Type B pancreatic cell (in vitro differentiated cells): ENCODE data around the gene MLH1. TPM values are rescaled to one million over a fixed set of nuclear protein-coding genes. Genes with fewer than 3 reads are reported as not detected.

Experiments
- DNase-seq: peaks from one replicate; pipeline ENCODE4 v3.0.0; 2021; ENCODE audit warnings: mixed read lengths; ENCODE audit not compliant: unreplicated experiment; ENCODE audit errors: extremely low spot score
- H3K27ac Mint-ChIP-seq: 2 replicates; pipeline ENCODE4 v1.8.0; 2021; ENCODE audit warnings: mild to moderate bottlenecking, mixed read lengths
- H3K27me3 Mint-ChIP-seq: 2 replicates; pipeline ENCODE4 v1.8.0; 2021; ENCODE audit warnings: mixed read lengths
- H3K36me3 Mint-ChIP-seq: 2 replicates; pipeline ENCODE4 v1.8.0; 2021; ENCODE audit warnings: mixed read lengths
- H3K4me1 Mint-ChIP-seq: one replicate; pipeline ENCODE4 v1.8.0; 2021; ENCODE audit warnings: mixed read lengths; ENCODE audit not compliant: unreplicated experiment
- H3K4me3 Mint-ChIP-seq: 2 replicates; pipeline ENCODE4 v1.8.0; 2021; ENCODE audit warnings: mild to moderate bottlenecking, mixed read lengths
- H3K9me3 Mint-ChIP-seq: 2 replicates; pipeline ENCODE4 v1.8.0; 2021; ENCODE audit warnings: mixed read lengths
- CTCF ChIP-seq: fragments of 200-600 bp; sonication (generic); conservative IDR thresholded peaks from 2 replicates; pipeline ENCODE4 v1.5.0; 2021; ENCODE audit warnings: antibody characterized with exemption, mild to moderate bottlenecking
- total RNA-seq: library from RNA; stranded (reverse); gene quantifications from 2 replicates; pipeline ENCODE4 v1.2.1, GENCODE V29; 2021; ENCODE audit warnings: low replicate concordance

The MLH1 gene
- total RNA-seq, 1 donor from 2014 or later, result 41.0 TPM

- no peak for DNase-seq
- no peaks in the 10 kb centered on the region for H3K4me1 Mint-ChIP-seq
- no peak overlapping the region for H3K27ac Mint-ChIP-seq
- TF ChIP-seq CTCF, result no peak
- peaks cover 38% of the 10 kb centered on the region for H3K36me3 Mint-ChIP-seq
- H3K27me3 Mint-ChIP-seq, result no peaks in the 10 kb centered on the region
- no peak overlapping the region for H3K4me3 Mint-ChIP-seq
- H3K9me3 Mint-ChIP-seq, result no peaks in the 10 kb centered on the region
These were observed 37.3 kb downstream of the MLH1 start for GRCh38 chr3:37030588-37030987.

- no peak for TF ChIP-seq CTCF
- Mint-ChIP-seq H3K4me3 (no peak overlapping the region), H3K36me3 (peaks cover 39% of the 10 kb centered on the region), H3K9me3 (no peaks in the 10 kb centered on the region), H3K27me3 (no peaks in the 10 kb centered on the region), H3K4me1 (no peaks in the 10 kb centered on the region), H3K27ac (no peak overlapping the region)
- DNase-seq, result no peak
These were observed 37.9 kb downstream of the MLH1 start for GRCh38 chr3:37031096-37031682.

GRCh38 chr3:37032961-37033360 is 39.6 kb downstream of the MLH1 start:
- H3K4me3 Mint-ChIP-seq, result no peak overlapping the region
- no peak overlapping the region for H3K27ac Mint-ChIP-seq
- no peaks in the 10 kb centered on the region for H3K27me3 Mint-ChIP-seq
- peaks cover 47% of the 10 kb centered on the region for H3K36me3 Mint-ChIP-seq
- H3K9me3 Mint-ChIP-seq, result peaks cover 7% of the 10 kb centered on the region
- TF ChIP-seq CTCF, result no peak
- no peak for DNase-seq
- H3K4me1 Mint-ChIP-seq, result no peaks in the 10 kb centered on the region

GRCh38 chr3:37037352-37037751 is 44.0 kb downstream of the MLH1 start:
- no peak for TF ChIP-seq CTCF
- no peak for DNase-seq
- Mint-ChIP-seq H3K9me3 (peaks cover 7% of the 10 kb centered on the region), H3K36me3 (peaks cover 66% of the 10 kb centered on the region), H3K4me3 (no peak overlapping the region), H3K27ac (no peak overlapping the region), H3K27me3 (no peaks in the 10 kb centered on the region), H3K4me1 (no peaks in the 10 kb centered on the region)

GRCh38 chr3:37039161-37039846 is 46.0 kb downstream of the MLH1 start:
- Mint-ChIP-seq H3K27ac (no peak overlapping the region), H3K9me3 (peaks cover 7% of the 10 kb centered on the region), H3K27me3 (no peaks in the 10 kb centered on the region), H3K36me3 (peaks cover 56% of the 10 kb centered on the region), H3K4me3 (no peak overlapping the region), H3K4me1 (no peaks in the 10 kb centered on the region)
- no peak for TF ChIP-seq CTCF
- no peak for DNase-seq
